H9 (cell line): ENCODE measurements around the gene EGLN1. TPM values are rescaled to one million over a fixed set of nuclear protein-coding genes. Genes with fewer than 3 reads are reported as not detected.

Source experiments
- DNase-seq: peaks from one replicate; pipeline ENCODE4 v3.0.0-alpha.2; 2017
- H2AFZ ChIP-seq: one replicate; pipeline ENCODE4 v1.6.1; 2013; ENCODE audit warnings: mild to moderate bottlenecking, low read length, control low read depth, moderate library complexity
- H2AK5ac ChIP-seq: 2 replicates; pipeline ENCODE4 v1.6.1; 2013; ENCODE audit warnings: low read length, control low read depth, mixed read lengths; ENCODE audit not compliant: insufficient read length
- H2BK120ac ChIP-seq: one replicate; pipeline ENCODE4 v1.6.1; 2013; ENCODE audit warnings: low read depth, mild to moderate bottlenecking, low read length, control low read depth, inconsistent platforms; ENCODE audit not compliant: poor library complexity, severe bottlenecking
- H2BK12ac ChIP-seq: 2 replicates; pipeline ENCODE4 v1.6.1; 2013; ENCODE audit warnings: low read length, control low read depth, mixed read lengths, low read depth; ENCODE audit not compliant: insufficient read length
- H2BK15ac ChIP-seq: 2 replicates; pipeline ENCODE4 v1.6.1; 2013; ENCODE audit warnings: low read depth, low read length, control low read depth
- H2BK20ac ChIP-seq: one replicate; pipeline ENCODE4 v1.6.1; 2013; ENCODE audit warnings: low read depth, mild to moderate bottlenecking, low read length, control low read depth, inconsistent platforms; ENCODE audit not compliant: poor library complexity, severe bottlenecking
- H2BK5ac ChIP-seq: 2 replicates; pipeline ENCODE4 v1.6.1; 2013; ENCODE audit warnings: low read length, control low read depth, mixed read lengths; ENCODE audit not compliant: insufficient read length
- H3K14ac ChIP-seq: 2 replicates; pipeline ENCODE4 v1.6.1; 2013; ENCODE audit warnings: low read length, control low read depth; ENCODE audit not compliant: insufficient read depth
- H3K18ac ChIP-seq: 2 replicates; pipeline ENCODE4 v1.6.1; 2013; ENCODE audit warnings: low read depth, mild to moderate bottlenecking, mixed read lengths, low read length, control low read depth; ENCODE audit not compliant: insufficient read length
- H3K23ac ChIP-seq: 2 replicates; pipeline ENCODE4 v1.6.1; 2013; ENCODE audit warnings: low read length, control low read depth, mixed read lengths, low read depth; ENCODE audit not compliant: insufficient read length
- H3K23me2 ChIP-seq: 2 replicates; pipeline ENCODE4 v1.6.1; 2013; ENCODE audit warnings: low read depth, mild to moderate bottlenecking, mixed read lengths, low read length, control low read depth; ENCODE audit not compliant: insufficient read length, poor library complexity, severe bottlenecking
- H3K27ac ChIP-seq: 2 replicates; pipeline ENCODE4 v1.5.1; 2013; ENCODE audit warnings: low read length, control low read depth, mixed read lengths, low read depth; ENCODE audit not compliant: insufficient read length
- H3K27me3 ChIP-seq: 2 replicates; pipeline ENCODE4 v1.6.1; 2013; ENCODE audit warnings: low read length, control low read depth, inconsistent platforms; ENCODE audit not compliant: insufficient read depth
- H3K4ac ChIP-seq: 2 replicates; pipeline ENCODE4 v1.6.1; 2013; ENCODE audit warnings: low read depth, mild to moderate bottlenecking, control low read depth, inconsistent platforms, low read length, moderate library complexity
- H3K4me1 ChIP-seq: 2 replicates; pipeline ENCODE4 v1.6.1; 2013; ENCODE audit warnings: low read length, control low read depth, inconsistent platforms; ENCODE audit not compliant: insufficient read depth
- H3K4me2 ChIP-seq: 2 replicates; pipeline ENCODE4 v1.6.1; 2013; ENCODE audit warnings: low read length, control low read depth, mixed read lengths; ENCODE audit not compliant: insufficient read length, insufficient read depth
- H3K56ac ChIP-seq: 2 replicates; pipeline ENCODE4 v1.6.1; 2013; ENCODE audit warnings: low read depth, mild to moderate bottlenecking, mixed read lengths, low read length, control low read depth; ENCODE audit not compliant: insufficient read length
- H3K79me1 ChIP-seq: 2 replicates; pipeline ENCODE4 v1.6.1; 2013; ENCODE audit warnings: low read depth, mild to moderate bottlenecking, moderate library complexity, low read length, control low read depth, inconsistent platforms; ENCODE audit not compliant: insufficient read depth, poor library complexity, severe bottlenecking
- H3K79me2 ChIP-seq: 2 replicates; pipeline ENCODE4 v1.6.1; 2013; ENCODE audit warnings: low read length, control low read depth, inconsistent platforms; ENCODE audit not compliant: insufficient read depth
- H3K9ac ChIP-seq: 2 replicates; pipeline ENCODE4 v1.6.1; 2013; ENCODE audit warnings: low read length, control low read depth, mixed read lengths; ENCODE audit not compliant: insufficient read length; ENCODE audit errors: extremely low read depth
- H3K9me3 ChIP-seq: one replicate; pipeline ENCODE4 v1.6.1; 2013; ENCODE audit warnings: low read depth, low read length, inconsistent platforms; ENCODE audit not compliant: control insufficient read depth
- H3T11ph ChIP-seq: one replicate; pipeline ENCODE4 v1.6.1; 2013; ENCODE audit warnings: mild to moderate bottlenecking, low read length, control low read depth, inconsistent platforms
- H4K20me1 ChIP-seq: one replicate; pipeline ENCODE4 v1.6.1; 2013; ENCODE audit not compliant: control insufficient read depth, insufficient read length, insufficient read depth
- H4K5ac ChIP-seq: 2 replicates; pipeline ENCODE4 v1.6.1; 2013; ENCODE audit warnings: low read depth, mild to moderate bottlenecking, mixed read lengths, low read length, control low read depth; ENCODE audit not compliant: insufficient read length
- H4K8ac ChIP-seq: replicated peaks from 2 replicates; pipeline ENCODE4 v1.6.1; 2013; ENCODE audit warnings: low read length, control low read depth, mixed read lengths, low read depth; ENCODE audit not compliant: insufficient read length
- H4K91ac ChIP-seq: 2 replicates; pipeline ENCODE4 v1.6.1; 2013; ENCODE audit warnings: low read depth, mild to moderate bottlenecking, moderate library complexity, mixed read lengths, low read length, control low read depth; ENCODE audit not compliant: insufficient read length
- H3K27ac Mint-ChIP-seq, 3 experiments: 2 replicates in 2 of 3; 3 replicates in 1 of 3; pipeline ENCODE4 v1.8.0; 2020 to 2021; ENCODE audit warnings: mixed read lengths in 3 of 3, mild to moderate bottlenecking in 1 of 3, moderate library complexity in 1 of 3
- H3K27me3 Mint-ChIP-seq: 2 replicates; pipeline ENCODE4 v1.8.0; 2021; ENCODE audit warnings: low read depth, mild to moderate bottlenecking, moderate library complexity, mixed read lengths
- H3K36me3 Mint-ChIP-seq, 3 experiments: 2 replicates in 2 of 3; 3 replicates in 1 of 3; pipeline ENCODE4 v1.8.0; 2020 to 2021; ENCODE audit warnings: low read depth in 3 of 3, mixed read lengths in 3 of 3; ENCODE audit not compliant: insufficient read depth in 1 of 3
- H3K4me1 Mint-ChIP-seq, 2 experiments: 2 replicates each; pipeline ENCODE4 v1.8.0; 2020; ENCODE audit warnings: mixed read lengths in 2 of 2
- H3K4me3 Mint-ChIP-seq, 2 experiments: 2 replicates in 1 of 2; 3 replicates in 1 of 2; pipeline ENCODE4 v1.8.0; 2020 to 2021; ENCODE audit warnings: mild to moderate bottlenecking in 2 of 2, mixed read lengths in 2 of 2, moderate library complexity in 1 of 2
- H3K9me3 Mint-ChIP-seq, 2 experiments: 2 replicates in 1 of 2; 3 replicates in 1 of 2; pipeline ENCODE4 v1.8.0; 2020; ENCODE audit warnings: mild to moderate bottlenecking in 2 of 2, mixed read lengths in 2 of 2, moderate library complexity in 1 of 2
- CTCF ChIP-seq: fragments of 200-600 bp; sonication (generic); conservative IDR thresholded peaks from 3 replicates; pipeline ENCODE4 v1.8.0; 2021; ENCODE audit warnings: antibody characterized with exemption, mild to moderate bottlenecking
- WGBS: extraction: QIAGEN DNeasy Blood & Tissue Kit; methylation state at CpG from one replicate; pipeline ENCODE4 v1.1.7; 2013; ENCODE audit warnings: missing lambda C conversion rate, low lambda C conversion rate, mixed read lengths; ENCODE audit not compliant: insufficient read length; ENCODE audit errors: extremely low coverage; 5-methylcytosine and 5-hydroxymethylcytosine counted together
- total RNA-seq: library from RNA; stranded (reverse); gene quantifications from 2 replicates; pipeline ENCODE4 v1.2.1, GENCODE V29; 2021

Gene EGLN1
- total RNA-seq, 1 experiment from 2014 or later: 8.4 TPM

- no peaks in the 10 kb centered on the region for H4K20me1 ChIP-seq
- H3K4me3 Mint-ChIP-seq: no peak overlapping the region
- WGBS: 100% methylated on average over 1 of the region's 6 CpGs
Observed at GRCh38 chr1:231407547-231408396, 14.3 kb downstream of the EGLN1 start.

More at GRCh38 chr1:231407547-231408396, 14.3 kb downstream of the EGLN1 start:
- Mint-ChIP-seq H3K27ac (no peak overlapping the region), H3K27me3 (no peaks in the 10 kb centered on the region), H3K4me1 (no peaks in the 10 kb centered on the region), H3K36me3 (no peaks in the 10 kb centered on the region), H3K9me3 (no peaks in the 10 kb centered on the region; a peak in 1 of 5 replicates)
- no peak overlapping the region for H4K5ac ChIP-seq
- H2BK5ac ChIP-seq: no peak overlapping the region
- no peak overlapping the region for H3K23ac ChIP-seq
- no peak overlapping the region for H2AK5ac ChIP-seq
- no peak overlapping the region for H3K18ac ChIP-seq
- H4K8ac ChIP-seq: no peak overlapping the region
- H3K56ac ChIP-seq: no peak overlapping the region
- H3K23me2 ChIP-seq: no peaks in the 10 kb centered on the region
- no peak overlapping the region for H3K4ac ChIP-seq
- no peak overlapping the region for H2BK15ac ChIP-seq
- no peaks in the 10 kb centered on the region for H3K79me1 ChIP-seq
- no peak overlapping the region for H3K4me2 ChIP-seq
- no peaks in the 10 kb centered on the region for H3K4me1 ChIP-seq
- DNase-seq: no peak
- H3K79me2 ChIP-seq: no peaks in the 10 kb centered on the region
- H3K27ac ChIP-seq: no peak overlapping the region
- H2BK120ac ChIP-seq: no peak overlapping the region
- no peak overlapping the region for H4K91ac ChIP-seq
- TF ChIP-seq CTCF: no peak
- H3K27me3 ChIP-seq: no peaks in the 10 kb centered on the region
- H3K9me3 ChIP-seq: no peaks in the 10 kb centered on the region
- H2BK20ac ChIP-seq: no peak overlapping the region
- H3T11ph ChIP-seq: no peak overlapping the region
- H3K14ac ChIP-seq: no peak overlapping the region
- H2BK12ac ChIP-seq: no peak overlapping the region
- no peak overlapping the region for H2AFZ ChIP-seq
- H3K9ac ChIP-seq: no peak overlapping the region
